Astrocyte of the spinal cord (primary cell): ENCODE data around the gene GORASP2.

Experiments
- DNase-seq: peaks from one replicate; pipeline ENCODE4 v3.0.0; 2011; ENCODE audit warnings: low read depth, low spot score
- H3K4me3 ChIP-seq: 2 replicates; pipeline ENCODE4 v1.5.1; 2011; ENCODE audit warnings: low read depth, mild to moderate bottlenecking, low read length, moderate library complexity
- in situ Hi-C: cut with HindIII; loops from 2 replicates; pipeline ENCODE4 v1.10.0; 2017; ENCODE audit warnings: low sequenced_read_pairs
- TF ChIP-seq, protein P1 (sequence below): IDR thresholded peaks from 2 replicates; pipeline ENCODE4 v1.5.1; 2012; ENCODE audit warnings: low read depth, mild to moderate bottlenecking, low read length, inconsistent platforms

GORASP2 gene

DNA sequence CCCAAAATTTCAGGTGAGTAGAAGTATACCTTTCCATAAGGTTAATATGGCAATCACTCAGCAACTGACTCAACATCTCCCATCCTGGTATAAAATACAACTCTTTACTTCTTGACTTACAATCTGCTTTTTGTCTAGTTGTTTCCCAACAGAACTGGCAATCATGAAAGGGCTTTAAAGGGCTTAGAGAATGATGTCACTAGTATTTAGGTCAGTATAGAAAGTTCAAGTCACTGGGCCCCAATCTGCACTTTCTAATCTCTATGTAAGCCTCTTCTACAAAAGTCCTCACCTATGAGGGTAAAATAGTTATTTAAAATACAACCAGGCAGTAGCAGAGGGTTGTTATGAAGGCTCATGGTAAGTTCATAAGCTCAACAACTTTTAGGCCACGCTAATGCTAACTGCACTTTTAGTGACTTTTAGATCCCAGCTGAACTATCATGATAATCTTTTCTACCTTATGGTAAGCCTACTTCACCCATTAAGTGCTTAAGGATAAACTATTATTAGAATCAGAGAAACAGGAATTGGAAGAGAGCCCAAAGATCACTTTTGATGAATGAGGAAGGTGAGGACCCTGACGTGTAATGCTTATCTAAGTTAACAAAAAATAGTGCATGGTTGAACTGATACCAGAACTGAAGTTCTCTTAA lies 79.6 kb downstream of the GORASP2 start:
- no peak for DNase-seq
- no peak overlapping the region for H3K4me3 ChIP-seq
- in situ Hi-C loops = no loop called here
- TF ChIP-seq, protein P1, sequence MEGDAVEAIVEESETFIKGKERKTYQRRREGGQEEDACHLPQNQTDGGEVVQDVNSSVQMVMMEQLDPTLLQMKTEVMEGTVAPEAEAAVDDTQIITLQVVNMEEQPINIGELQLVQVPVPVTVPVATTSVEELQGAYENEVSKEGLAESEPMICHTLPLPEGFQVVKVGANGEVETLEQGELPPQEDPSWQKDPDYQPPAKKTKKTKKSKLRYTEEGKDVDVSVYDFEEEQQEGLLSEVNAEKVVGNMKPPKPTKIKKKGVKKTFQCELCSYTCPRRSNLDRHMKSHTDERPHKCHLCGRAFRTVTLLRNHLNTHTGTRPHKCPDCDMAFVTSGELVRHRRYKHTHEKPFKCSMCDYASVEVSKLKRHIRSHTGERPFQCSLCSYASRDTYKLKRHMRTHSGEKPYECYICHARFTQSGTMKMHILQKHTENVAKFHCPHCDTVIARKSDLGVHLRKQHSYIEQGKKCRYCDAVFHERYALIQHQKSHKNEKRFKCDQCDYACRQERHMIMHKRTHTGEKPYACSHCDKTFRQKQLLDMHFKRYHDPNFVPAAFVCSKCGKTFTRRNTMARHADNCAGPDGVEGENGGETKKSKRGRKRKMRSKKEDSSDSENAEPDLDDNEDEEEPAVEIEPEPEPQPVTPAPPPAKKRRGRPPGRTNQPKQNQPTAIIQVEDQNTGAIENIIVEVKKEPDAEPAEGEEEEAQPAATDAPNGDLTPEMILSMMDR = no peak

DNA sequence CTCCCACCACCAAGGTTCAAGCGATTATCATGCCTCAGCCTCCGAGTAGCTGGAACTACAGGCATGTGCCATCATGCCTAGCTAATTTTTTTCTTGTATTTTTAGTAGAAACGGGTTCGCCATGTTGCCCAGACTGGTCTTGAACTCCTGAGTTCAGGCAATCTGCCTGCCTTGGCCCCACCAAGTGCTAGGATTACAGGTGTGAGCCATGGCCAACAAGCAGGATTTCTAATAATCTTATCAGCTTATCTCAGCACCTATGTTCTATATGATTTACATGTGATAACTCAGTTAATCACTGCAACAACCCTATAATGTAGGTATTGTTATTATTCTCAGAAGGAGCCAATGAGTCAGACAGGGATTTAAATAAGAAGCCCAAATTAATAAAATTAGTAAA lies 80.3 kb downstream of the GORASP2 start:
- in situ Hi-C loops = no loop called here
- H3K4me3 ChIP-seq = no peak overlapping the region
- TF ChIP-seq, protein P1 = no peak
- DNase-seq = no peak

DNA sequence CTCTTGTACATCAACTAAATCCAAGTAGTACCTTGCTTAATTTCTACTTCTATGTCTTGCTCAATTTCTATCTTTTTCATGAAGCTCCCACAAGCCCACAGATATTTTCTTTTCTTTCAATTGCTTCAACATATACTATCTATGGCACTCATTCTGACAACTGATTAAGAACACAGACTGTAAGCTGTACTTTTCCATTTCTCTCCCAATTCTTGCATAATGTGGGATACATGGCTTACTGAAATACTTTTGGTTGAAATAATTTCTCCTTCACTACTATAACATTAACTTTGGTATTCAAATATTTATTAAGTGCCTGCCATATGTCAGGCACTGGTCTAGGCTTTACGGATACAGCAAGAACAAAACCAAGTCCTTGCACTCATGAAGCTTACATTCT lies 84.8 kb downstream of the GORASP2 start:
- no peak for DNase-seq
- TF ChIP-seq, protein P1 = no peak
- in situ Hi-C loops = no loop called here
- no peak overlapping the region for H3K4me3 ChIP-seq

DNA sequence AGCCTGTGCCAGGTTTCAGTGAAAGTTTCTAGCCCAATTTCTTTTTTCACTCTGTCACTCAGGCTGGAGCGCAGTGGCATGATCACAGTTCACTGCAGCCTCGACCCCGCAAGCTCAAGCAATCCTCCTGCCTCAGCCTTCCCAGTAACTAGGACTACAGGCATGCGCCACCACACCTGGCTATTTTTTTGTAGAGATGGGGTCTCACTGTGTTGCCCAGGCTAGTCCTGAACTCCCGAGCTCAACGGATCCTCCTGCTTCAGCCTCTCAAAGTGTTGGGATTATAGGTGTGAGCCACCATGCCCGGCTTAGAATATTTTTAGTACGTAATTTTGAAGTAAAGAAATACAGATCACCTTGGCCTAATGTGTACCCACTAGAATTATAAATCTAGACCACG lies 87.1 kb downstream of the GORASP2 start:
- TF ChIP-seq, protein P1 = no peak
- H3K4me3 ChIP-seq = no peak overlapping the region
- no peak for DNase-seq
- in situ Hi-C loops = no loop called here
